HEK293 (cell line): Measurements from ENCODE around the gene AP3D1.
A peak's percentile ranks its signal among the peaks of the same experiment; 100 is the strongest.

Source experiments
- CTCF ChIA-PET: fragments of 350-600 bp; formaldehyde crosslinking; extraction: SDS; loops from one replicate; lab custom pipeline; 2021; ENCODE audit warnings: antibody characterized with exemption; lab: Yijun Ruan, JAX
- POLR2A ChIA-PET: fragments of 300-600 bp; formaldehyde crosslinking; extraction: SDS; loops from one replicate; lab custom pipeline; 2020; ENCODE audit warnings: antibody characterized with exemption, inconsistent platforms; lab: Yijun Ruan, JAX
- H3K27ac ChIP-seq: fragments of 200-500 bp; sonication (Bioruptor generic); 2 replicates; pipeline ENCODE4 v1.5.1; 2014; ENCODE audit warnings: low read depth, low read length, control low read depth, inconsistent platforms; ENCODE audit errors: extremely low read depth
- H3K36me3 ChIP-seq, 2 experiments: fragments of 200-500 bp in 1 of 2; sonication (Bioruptor generic) in 1 of 2; 1 replicate in 1 of 2; 2 replicates in 1 of 2; pipeline ENCODE4 v1.5.1; 2014 to 2017; ENCODE audit warnings: inconsistent platforms in 2 of 2, low read length in 2 of 2; ENCODE audit not compliant: control insufficient read depth in 2 of 2, insufficient read depth in 1 of 2
- H3K4me1 ChIP-seq: fragments of 200-500 bp; sonication (Bioruptor generic); 2 replicates; pipeline ENCODE4 v1.5.1; 2014; ENCODE audit warnings: mild to moderate bottlenecking, low read length, inconsistent platforms; ENCODE audit not compliant: control insufficient read depth, insufficient read depth
- H3K4me3 ChIP-seq: 2 replicates; pipeline ENCODE4 v1.5.1; 2011; ENCODE audit warnings: low read depth, mild to moderate bottlenecking, control low read depth, low read length, moderate library complexity
- H3K9me3 ChIP-seq: fragments of 200-500 bp; sonication (Bioruptor generic); 2 replicates; pipeline ENCODE4 v1.5.1; 2014; ENCODE audit warnings: low read depth, low read length, inconsistent platforms; ENCODE audit not compliant: control insufficient read depth, insufficient read depth
- IKZF3 ChIP-seq: fragments of 450-650 bp; IDR thresholded peaks from 2 replicates; pipeline ENCODE4 v1.5.0; 2018; ENCODE audit warnings: missing biosample characterization, mild to moderate bottlenecking, missing genetic modification characterization, moderate library complexity
- MZF1 ChIP-seq: fragments of 450-650 bp; formaldehyde crosslinking; IDR thresholded peaks from 2 replicates; pipeline ENCODE4 v1.5.1; 2017; ENCODE audit warnings: missing biosample characterization, missing genetic modification characterization, borderline replicate concordance
- ZNF707 ChIP-seq: fragments of 450-650 bp; formaldehyde crosslinking; IDR thresholded peaks from 2 replicates; pipeline ENCODE4 v1.5.1; 2016; ENCODE audit warnings: missing biosample characterization, missing genetic modification characterization
- TF ChIP-seq, protein P1 (sequence below): fragments of 450-650 bp; formaldehyde crosslinking; optimal IDR thresholded peaks from 2 replicates; pipeline ENCODE3; 2016; ENCODE audit warnings: missing biosample characterization, mild to moderate bottlenecking, missing genetic modification characterization
- TF ChIP-seq, protein P2 (sequence below): fragments of 450-650 bp; formaldehyde crosslinking; IDR thresholded peaks from 2 replicates; pipeline ENCODE4 v1.5.1; 2016; ENCODE audit warnings: missing biosample characterization, missing genetic modification characterization, borderline replicate concordance
- TF ChIP-seq, protein P3 (sequence below): fragments of 450-650 bp; formaldehyde crosslinking; IDR thresholded peaks from 2 replicates; pipeline ENCODE4 v1.5.1; 2016; ENCODE audit warnings: missing biosample characterization, missing genetic modification characterization
- TF ChIP-seq, protein P4 (sequence below): fragments of 450-650 bp; formaldehyde crosslinking; IDR thresholded peaks from 2 replicates; pipeline ENCODE4 v1.5.1; 2016; ENCODE audit warnings: missing biosample characterization, missing genetic modification characterization
- TF ChIP-seq, protein P5 (sequence below): fragments of 450-650 bp; formaldehyde crosslinking; IDR thresholded peaks from 2 replicates; pipeline ENCODE4 v1.5.1; 2017; ENCODE audit warnings: missing biosample characterization, missing genetic modification characterization

The AP3D1 gene

DNA sequence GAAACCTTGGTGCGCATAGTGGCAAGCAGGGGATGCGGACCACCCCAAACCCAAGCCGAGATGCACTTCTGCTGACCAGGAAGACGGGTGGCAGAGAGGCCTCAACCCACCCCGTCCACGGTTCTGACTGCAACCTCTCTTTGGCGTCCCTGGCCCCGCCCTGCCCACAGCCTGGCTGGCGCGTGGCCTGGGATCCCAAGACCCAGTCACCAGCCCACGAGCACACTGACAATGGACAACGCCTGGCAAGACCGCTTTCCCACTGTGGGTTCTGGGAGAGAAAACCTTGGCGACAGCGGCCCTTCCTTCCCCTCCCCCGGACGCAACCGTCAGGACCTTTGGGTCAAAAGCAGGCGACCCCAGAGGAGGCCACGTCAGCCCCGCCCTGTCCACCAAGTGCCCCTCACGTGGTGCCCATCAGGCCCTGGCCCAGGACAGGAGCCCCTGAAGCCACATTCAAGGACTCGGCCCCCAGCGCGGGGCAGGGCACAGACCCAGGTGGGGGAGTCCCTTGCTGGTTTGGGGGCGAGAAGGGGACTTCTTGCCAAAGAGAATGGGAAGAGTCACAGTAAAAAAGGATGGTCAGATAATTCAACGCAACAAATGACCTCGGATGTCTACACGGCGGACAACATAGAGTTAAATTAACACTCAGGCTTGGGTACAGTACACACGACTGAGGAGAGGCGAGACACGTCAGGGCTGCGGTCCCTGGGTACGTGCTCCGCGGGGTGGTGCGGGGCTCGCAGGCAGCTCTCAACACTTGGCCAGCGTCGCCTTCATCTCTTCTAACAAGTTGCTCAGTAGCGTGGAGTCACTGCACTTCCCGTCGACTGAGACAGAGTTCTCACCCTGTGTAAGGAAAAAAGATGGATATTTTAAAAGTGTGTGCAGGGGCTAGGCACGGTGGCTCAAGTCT, 49.7 kb downstream of the AP3D1 start:
- Histone ChIP-seq H3K36me3 (peaks cover 24 to 72% of the 10 kb centered on the region in 2 experiments), H3K9me3 (no peaks in the 10 kb centered on the region), H3K27ac (no peak overlapping the region), H3K4me1 (peaks cover 7% of the 10 kb centered on the region; the same call in 1 of the 2 replicates), H3K4me3 (no peak overlapping the region)
- CTCF ChIA-PET, result no interaction called here
- TF ChIP-seq, protein P1, sequence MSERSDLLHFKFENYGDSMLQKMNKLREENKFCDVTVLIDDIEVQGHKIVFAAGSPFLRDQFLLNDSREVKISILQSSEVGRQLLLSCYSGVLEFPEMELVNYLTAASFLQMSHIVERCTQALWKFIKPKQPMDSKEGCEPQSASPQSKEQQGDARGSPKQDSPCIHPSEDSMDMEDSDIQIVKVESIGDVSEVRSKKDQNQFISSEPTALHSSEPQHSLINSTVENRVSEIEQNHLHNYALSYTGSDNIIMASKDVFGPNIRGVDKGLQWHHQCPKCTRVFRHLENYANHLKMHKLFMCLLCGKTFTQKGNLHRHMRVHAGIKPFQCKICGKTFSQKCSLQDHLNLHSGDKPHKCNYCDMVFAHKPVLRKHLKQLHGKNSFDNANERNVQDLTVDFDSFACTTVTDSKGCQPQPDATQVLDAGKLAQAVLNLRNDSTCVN (tag by site-specific recombination), result peak; percentile 13
- no peak for TF ChIP-seq IKZF3 (tag by site-specific recombination)
- POLR2A ChIA-PET, result no interaction called here

DNA sequence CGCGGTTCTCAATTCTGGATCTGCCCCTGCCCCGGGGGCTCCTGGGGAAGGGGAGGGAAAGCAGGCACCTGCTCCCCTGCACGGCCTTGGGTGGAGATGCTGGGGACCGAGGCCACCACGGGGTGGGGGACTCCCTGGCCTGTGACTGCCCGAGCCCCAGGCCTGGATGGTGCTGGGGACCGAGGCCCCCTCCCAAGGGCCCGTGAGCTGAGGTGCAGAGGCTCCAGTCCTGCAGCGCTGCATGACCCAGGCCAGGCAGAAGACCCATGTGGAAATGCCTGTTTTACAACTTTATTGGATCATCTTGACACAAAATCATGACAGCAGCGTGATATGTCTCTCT, 50.7 kb downstream of the AP3D1 start:
- TF ChIP-seq, protein P2, sequence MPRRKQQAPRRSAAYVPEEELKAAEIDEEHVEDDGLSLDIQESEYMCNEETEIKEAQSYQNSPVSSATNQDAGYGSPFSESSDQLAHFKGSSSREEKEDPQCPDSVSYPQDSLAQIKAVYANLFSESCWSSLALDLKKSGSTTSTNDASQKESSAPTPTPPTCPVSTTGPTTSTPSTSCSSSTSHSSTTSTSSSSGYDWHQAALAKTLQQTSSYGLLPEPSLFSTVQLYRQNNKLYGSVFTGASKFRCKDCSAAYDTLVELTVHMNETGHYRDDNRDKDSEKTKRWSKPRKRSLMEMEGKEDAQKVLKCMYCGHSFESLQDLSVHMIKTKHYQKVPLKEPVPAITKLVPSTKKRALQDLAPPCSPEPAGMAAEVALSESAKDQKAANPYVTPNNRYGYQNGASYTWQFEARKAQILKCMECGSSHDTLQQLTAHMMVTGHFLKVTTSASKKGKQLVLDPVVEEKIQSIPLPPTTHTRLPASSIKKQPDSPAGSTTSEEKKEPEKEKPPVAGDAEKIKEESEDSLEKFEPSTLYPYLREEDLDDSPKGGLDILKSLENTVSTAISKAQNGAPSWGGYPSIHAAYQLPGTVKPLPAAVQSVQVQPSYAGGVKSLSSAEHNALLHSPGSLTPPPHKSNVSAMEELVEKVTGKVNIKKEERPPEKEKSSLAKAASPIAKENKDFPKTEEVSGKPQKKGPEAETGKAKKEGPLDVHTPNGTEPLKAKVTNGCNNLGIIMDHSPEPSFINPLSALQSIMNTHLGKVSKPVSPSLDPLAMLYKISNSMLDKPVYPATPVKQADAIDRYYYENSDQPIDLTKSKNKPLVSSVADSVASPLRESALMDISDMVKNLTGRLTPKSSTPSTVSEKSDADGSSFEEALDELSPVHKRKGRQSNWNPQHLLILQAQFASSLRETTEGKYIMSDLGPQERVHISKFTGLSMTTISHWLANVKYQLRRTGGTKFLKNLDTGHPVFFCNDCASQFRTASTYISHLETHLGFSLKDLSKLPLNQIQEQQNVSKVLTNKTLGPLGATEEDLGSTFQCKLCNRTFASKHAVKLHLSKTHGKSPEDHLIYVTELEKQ (tag by site-specific recombination), result no peak
- no peak for TF ChIP-seq ZNF707
- TF ChIP-seq, protein P3, sequence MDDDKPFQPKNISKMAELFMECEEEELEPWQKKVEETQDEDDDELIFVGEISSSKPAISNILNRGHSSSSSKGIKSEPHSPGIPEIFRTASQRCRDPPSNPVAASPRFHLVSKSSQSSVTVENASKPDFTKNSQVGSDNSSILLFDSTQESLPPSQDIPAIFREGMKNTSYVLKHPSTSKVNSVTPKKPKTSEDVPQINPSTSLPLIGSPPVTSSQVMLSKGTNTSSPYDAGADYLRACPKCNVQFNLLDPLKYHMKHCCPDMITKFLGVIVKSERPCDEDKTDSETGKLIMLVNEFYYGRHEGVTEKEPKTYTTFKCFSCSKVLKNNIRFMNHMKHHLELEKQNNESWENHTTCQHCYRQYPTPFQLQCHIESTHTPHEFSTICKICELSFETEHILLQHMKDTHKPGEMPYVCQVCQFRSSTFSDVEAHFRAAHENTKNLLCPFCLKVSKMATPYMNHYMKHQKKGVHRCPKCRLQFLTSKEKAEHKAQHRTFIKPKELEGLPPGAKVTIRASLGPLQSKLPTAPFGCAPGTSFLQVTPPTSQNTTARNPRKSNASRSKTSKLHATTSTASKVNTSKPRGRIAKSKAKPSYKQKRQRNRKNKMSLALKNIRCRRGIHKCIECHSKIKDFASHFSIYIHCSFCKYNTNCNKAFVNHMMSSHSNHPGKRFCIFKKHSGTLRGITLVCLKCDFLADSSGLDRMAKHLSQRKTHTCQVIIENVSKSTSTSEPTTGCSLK, result no peak
- TF ChIP-seq, protein P4, sequence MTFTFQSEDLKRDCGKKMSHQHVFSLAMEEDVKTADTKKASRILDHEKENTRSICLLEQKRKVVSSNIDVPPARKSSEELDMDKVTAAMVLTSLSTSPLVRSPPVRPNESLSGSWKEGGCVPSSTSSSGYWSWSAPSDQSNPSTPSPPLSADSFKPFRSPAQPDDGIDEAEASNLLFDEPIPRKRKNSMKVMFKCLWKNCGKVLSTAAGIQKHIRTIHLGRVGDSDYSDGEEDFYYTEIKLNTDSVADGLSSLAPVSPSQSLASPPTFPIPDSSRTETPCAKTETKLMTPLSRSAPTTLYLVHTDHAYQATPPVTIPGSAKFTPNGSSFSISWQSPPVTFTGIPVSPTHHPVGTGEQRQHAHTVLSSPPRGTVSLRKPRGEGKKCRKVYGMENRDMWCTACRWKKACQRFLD (tag by site-specific recombination), result no peak
- no peak for TF ChIP-seq MZF1 (tag by site-specific recombination)
- TF ChIP-seq, protein P5, sequence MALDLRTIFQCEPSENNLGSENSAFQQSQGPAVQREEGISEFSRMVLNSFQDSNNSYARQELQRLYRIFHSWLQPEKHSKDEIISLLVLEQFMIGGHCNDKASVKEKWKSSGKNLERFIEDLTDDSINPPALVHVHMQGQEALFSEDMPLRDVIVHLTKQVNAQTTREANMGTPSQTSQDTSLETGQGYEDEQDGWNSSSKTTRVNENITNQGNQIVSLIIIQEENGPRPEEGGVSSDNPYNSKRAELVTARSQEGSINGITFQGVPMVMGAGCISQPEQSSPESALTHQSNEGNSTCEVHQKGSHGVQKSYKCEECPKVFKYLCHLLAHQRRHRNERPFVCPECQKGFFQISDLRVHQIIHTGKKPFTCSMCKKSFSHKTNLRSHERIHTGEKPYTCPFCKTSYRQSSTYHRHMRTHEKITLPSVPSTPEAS (tag by site-specific recombination), result no peak
- TF ChIP-seq, all 188 proteins: peak for 0
- Histone ChIP-seq H3K36me3 (peaks cover 14 to 62% of the 10 kb centered on the region in 2 experiments; a peak in 2 of 3 replicates), H3K27ac (no peak overlapping the region), H3K4me3 (no peak overlapping the region), H3K4me1 (peaks cover 7% of the 10 kb centered on the region; the same call in 1 of the 2 replicates), H3K9me3 (no peaks in the 10 kb centered on the region)
- ChIA-PET POLR2A (no interaction called here), CTCF (no interaction called here)
